Immature natural killer cell (primary cell): ENCODE measurements around the gene S100B. TPM values are rescaled to one million over a fixed set of nuclear protein-coding genes. Genes with fewer than 3 reads are reported as not detected.

Source experiments
- DNase-seq, 3 donors: peaks; one replicate each; pipeline ENCODE4 v3.0.0; 2022; ENCODE audit warnings: mixed read lengths in 1 of 3
- H3K27ac Mint-ChIP-seq, 6 donors: one replicate each; pipeline ENCODE4 v1.8.0; 2020; ENCODE audit warnings: mixed read lengths in 6 of 6, mild to moderate bottlenecking in 5 of 6, inconsistent platforms in 4 of 6, moderate library complexity in 3 of 6
- H3K27me3 Mint-ChIP-seq, 3 donors: one replicate each; pipeline ENCODE4 v1.8.0; 2020 to 2021; ENCODE audit warnings: low read depth in 3 of 3, mild to moderate bottlenecking in 3 of 3, mixed read lengths in 3 of 3, moderate library complexity in 3 of 3, inconsistent platforms in 1 of 3
- H3K36me3 Mint-ChIP-seq, 3 donors: one replicate each; pipeline ENCODE4 v1.8.0; 2020; ENCODE audit warnings: mixed read lengths in 3 of 3, inconsistent platforms in 2 of 3, mild to moderate bottlenecking in 2 of 3
- H3K4me1 Mint-ChIP-seq, 2 donors: one replicate each; pipeline ENCODE4 v1.8.0; 2020; ENCODE audit warnings: inconsistent platforms in 2 of 2, mild to moderate bottlenecking in 2 of 2, mixed read lengths in 2 of 2, moderate library complexity in 1 of 2
- H3K4me3 Mint-ChIP-seq, 5 donors: one replicate each; pipeline ENCODE4 v1.8.0; 2020; ENCODE audit warnings: mild to moderate bottlenecking in 5 of 5, mixed read lengths in 5 of 5, inconsistent platforms in 3 of 5, moderate library complexity in 3 of 5
- H3K9me3 Mint-ChIP-seq, 6 donors: one replicate each; pipeline ENCODE4 v1.8.0; 2020; ENCODE audit warnings: mild to moderate bottlenecking in 6 of 6, mixed read lengths in 6 of 6, inconsistent platforms in 4 of 6, moderate library complexity in 3 of 6
- polyA plus RNA-seq, 3 donors: library from polyadenylated mRNA; unstranded; fragments of 300-500 nt; fragmentation: Illumina TruSeq; gene quantifications; one replicate each; pipeline ENCODE4 v1.2.3, GENCODE V29; 2021

Gene S100B
- polyA plus RNA-seq, 3 donors from 2014 or later = 12.6 to 138 (median 67.6) TPM

GRCh38 chr21:46624050-46624449 is 19.2 kb upstream of the S100B start:
- peaks cover 52 to 80% of the 10 kb centered on the region in 2 donors for H3K4me1 Mint-ChIP-seq
- peaks cover 0 to 11% (median 3%) of the 10 kb centered on the region in 3 donors for H3K36me3 Mint-ChIP-seq
- no peak overlapping the region for H3K4me3 Mint-ChIP-seq
- DNase-seq = no peak
- H3K27ac Mint-ChIP-seq = peak overlapping the region in 3 of 6 donors; percentile 56 to 70 (median 68)
- H3K27me3 Mint-ChIP-seq = peaks cover 6 to 12% (median 9%) of the 10 kb centered on the region in 3 donors
- peaks cover 2 to 14% (median 4%) of the 10 kb centered on the region in 6 donors for H3K9me3 Mint-ChIP-seq

- peaks cover 54 to 83% of the 10 kb centered on the region in 2 donors for H3K4me1 Mint-ChIP-seq
- peak overlapping the region; percentile 95 to 100 (median 98) for H3K27ac Mint-ChIP-seq
- peaks cover 0 to 11% (median 3%) of the 10 kb centered on the region in 3 donors for H3K36me3 Mint-ChIP-seq
- peaks cover 2 to 14% (median 4%) of the 10 kb centered on the region in 6 donors for H3K9me3 Mint-ChIP-seq
- H3K4me3 Mint-ChIP-seq = peak overlapping the region; percentile 69 to 83 (median 71)
- H3K27me3 Mint-ChIP-seq = peaks cover 5 to 12% (median 9%) of the 10 kb centered on the region in 3 donors
- peak; percentile 88 to 90 (median 88) for DNase-seq
These were observed 17.3 kb upstream of the S100B start for GRCh38 chr21:46622226-46622625.

- no peak for DNase-seq
- H3K36me3 Mint-ChIP-seq = peaks cover 0 to 11% (median 3%) of the 10 kb centered on the region in 3 donors
- peaks cover 5 to 12% (median 9%) of the 10 kb centered on the region in 3 donors for H3K27me3 Mint-ChIP-seq
- H3K4me1 Mint-ChIP-seq = peaks cover 56 to 83% of the 10 kb centered on the region in 2 donors
- peak overlapping the region; percentile 69 to 83 (median 71) for H3K4me3 Mint-ChIP-seq
- H3K9me3 Mint-ChIP-seq = peaks cover 2 to 13% (median 4%) of the 10 kb centered on the region in 6 donors
- H3K27ac Mint-ChIP-seq = peak overlapping the region; percentile 95 to 100 (median 98)
These were observed 16.7 kb upstream of the S100B start for GRCh38 chr21:46621457-46622182.

- DNase-seq = no peak
- H3K4me1 Mint-ChIP-seq = peaks cover 55 to 82% of the 10 kb centered on the region in 2 donors
- H3K27me3 Mint-ChIP-seq = peaks cover 5 to 12% (median 9%) of the 10 kb centered on the region in 3 donors
- H3K27ac Mint-ChIP-seq = peak overlapping the region; percentile 95 to 100 (median 98)
- peak overlapping the region; percentile 24 to 71 (median 58) for H3K4me3 Mint-ChIP-seq
- H3K9me3 Mint-ChIP-seq = peaks cover 0 to 6% (median 2%) of the 10 kb centered on the region in 6 donors
- peaks cover 0 to 5% (median 5%) of the 10 kb centered on the region in 3 donors for H3K36me3 Mint-ChIP-seq
These were observed 16.0 kb upstream of the S100B start for GRCh38 chr21:46620846-46621245.

GRCh38 chr21:46619846-46620245 is 15.0 kb upstream of the S100B start:
- Mint-ChIP-seq H3K9me3 (no peaks in the 10 kb centered on the region), H3K4me1 (peaks cover 56 to 78% of the 10 kb centered on the region in 2 donors)
- DNase-seq = no peak

GRCh38 chr21:46618738-46619379 is 14.0 kb upstream of the S100B start:
- H3K9me3 Mint-ChIP-seq = no peaks in the 10 kb centered on the region
- peak overlapping the region in 1 of 5 donors; percentile 29 for H3K4me3 Mint-ChIP-seq
- DNase-seq = no peak
- H3K4me1 Mint-ChIP-seq = peaks cover 64 to 82% of the 10 kb centered on the region in 2 donors
- H3K36me3 Mint-ChIP-seq = peaks cover 0 to 5% (median 5%) of the 10 kb centered on the region in 3 donors
- peaks cover 5 to 12% (median 9%) of the 10 kb centered on the region in 3 donors for H3K27me3 Mint-ChIP-seq
- H3K27ac Mint-ChIP-seq = peak overlapping the region in 3 of 6 donors; percentile 97 to 99 (median 99)

More at GRCh38 chr21:46619846-46620245, 15.0 kb upstream of the S100B start:
- H3K36me3 Mint-ChIP-seq = peaks cover 0 to 5% (median 5%) of the 10 kb centered on the region in 3 donors
- H3K27ac Mint-ChIP-seq = peak overlapping the region; percentile 95 to 100 (median 98)
- peak overlapping the region in 1 of 5 donors; percentile 4 for H3K4me3 Mint-ChIP-seq
- peaks cover 5 to 12% (median 9%) of the 10 kb centered on the region in 3 donors for H3K27me3 Mint-ChIP-seq

GRCh38 chr21:46617267-46618051 is 12.6 kb upstream of the S100B start:
- peaks cover 0 to 8% (median 5%) of the 10 kb centered on the region in 3 donors for H3K36me3 Mint-ChIP-seq
- no peak overlapping the region for H3K4me3 Mint-ChIP-seq
- H3K27ac Mint-ChIP-seq = peak overlapping the region in 4 of 6 donors; percentile 40 to 79 (median 66)
- no peaks in the 10 kb centered on the region for H3K9me3 Mint-ChIP-seq
- H3K4me1 Mint-ChIP-seq = peaks cover 58 to 74% of the 10 kb centered on the region in 2 donors
- peaks cover 5 to 9% (median 7%) of the 10 kb centered on the region in 3 donors for H3K27me3 Mint-ChIP-seq
- DNase-seq = peak in 1 of 3 donors; percentile 38

- Mint-ChIP-seq H3K27me3 (peaks cover 0 to 3% (median 2%) of the 10 kb centered on the region in 3 donors), H3K27ac (peak overlapping the region in 1 of 6 donors; percentile 40), H3K9me3 (no peaks in the 10 kb centered on the region), H3K4me1 (peaks cover 50 to 66% of the 10 kb centered on the region in 2 donors), H3K36me3 (peaks cover 0 to 8% (median 5%) of the 10 kb centered on the region in 3 donors), H3K4me3 (no peak overlapping the region)
- no peak for DNase-seq
These were observed 11.8 kb upstream of the S100B start for GRCh38 chr21:46616656-46617055.

GRCh38 chr21:46616050-46616449 is 11.2 kb upstream of the S100B start:
- no peak for DNase-seq
- peaks cover 0 to 3% (median 2%) of the 10 kb centered on the region in 3 donors for H3K27me3 Mint-ChIP-seq
- peaks cover 44 to 60% of the 10 kb centered on the region in 2 donors for H3K4me1 Mint-ChIP-seq
- peak overlapping the region in 2 of 6 donors; percentile 8 to 83 for H3K27ac Mint-ChIP-seq
- peaks cover 0 to 8% (median 5%) of the 10 kb centered on the region in 3 donors for H3K36me3 Mint-ChIP-seq
- H3K9me3 Mint-ChIP-seq = no peaks in the 10 kb centered on the region
- no peak overlapping the region for H3K4me3 Mint-ChIP-seq

- Mint-ChIP-seq H3K27me3 (peaks cover 0 to 2% (median 2%) of the 10 kb centered on the region in 3 donors), H3K36me3 (peaks cover 0 to 7% (median 5%) of the 10 kb centered on the region in 3 donors), H3K27ac (no peak overlapping the region), H3K4me1 (peaks cover 49 to 62% of the 10 kb centered on the region in 2 donors), H3K9me3 (peaks cover 0 to 2% (median 0%) of the 10 kb centered on the region in 6 donors), H3K4me3 (no peak overlapping the region)
- no peak for DNase-seq
These were observed 8.5 kb upstream of the S100B start for GRCh38 chr21:46613391-46613790.

GRCh38 chr21:46610018-46610701 is 5.3 kb upstream of the S100B start:
- no peak for DNase-seq
- Mint-ChIP-seq H3K4me3 (peak overlapping the region in 2 of 5 donors; percentile 9 to 61), H3K4me1 (peaks cover 66 to 70% of the 10 kb centered on the region in 2 donors), H3K36me3 (peaks cover 0 to 7% (median 0%) of the 10 kb centered on the region in 3 donors), H3K27ac (peak overlapping the region; percentile 5 to 67 (median 41)), H3K27me3 (peaks cover 0 to 7% (median 2%) of the 10 kb centered on the region in 3 donors), H3K9me3 (peaks cover 0 to 2% (median 0%) of the 10 kb centered on the region in 6 donors)

- DNase-seq = no peak
- H3K4me3 Mint-ChIP-seq = peak overlapping the region in 1 of 5 donors; percentile 8
- peaks cover 68 to 72% of the 10 kb centered on the region in 2 donors for H3K4me1 Mint-ChIP-seq
- peaks cover 0 to 5% (median 2%) of the 10 kb centered on the region in 3 donors for H3K27me3 Mint-ChIP-seq
- H3K36me3 Mint-ChIP-seq = peaks cover 0 to 7% (median 0%) of the 10 kb centered on the region in 3 donors
- peak overlapping the region in 4 of 6 donors; percentile 29 to 95 (median 91) for H3K27ac Mint-ChIP-seq
- peaks cover 0 to 2% (median 0%) of the 10 kb centered on the region in 6 donors for H3K9me3 Mint-ChIP-seq
These were observed 3.8 kb upstream of the S100B start for GRCh38 chr21:46608672-46609111.
